ENCODE results near the gene GALNT10.
A peak's percentile ranks its signal among the peaks of the same experiment; 100 is the strongest.

The GALNT10 gene

DNA sequence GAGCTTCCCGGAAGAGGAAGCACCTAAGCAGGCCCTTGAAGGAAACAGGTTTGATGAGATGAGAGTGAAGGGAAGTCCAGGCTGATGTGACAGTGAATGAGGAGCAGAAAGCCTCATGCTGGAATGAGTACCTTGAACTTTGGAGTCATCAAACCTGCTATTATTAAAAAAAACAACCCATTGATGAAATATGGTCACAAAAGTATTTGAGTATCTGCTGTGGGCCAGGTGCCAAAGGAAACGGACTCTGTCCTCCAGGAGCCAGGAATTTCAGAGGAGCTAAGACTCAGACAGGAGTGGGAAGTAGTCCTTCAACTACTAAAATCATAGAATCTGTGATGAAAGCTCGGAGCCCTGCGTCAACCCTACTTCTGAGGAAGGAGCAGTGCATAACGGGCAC, 275.6 kb downstream of the GALNT10 start:
- no peak overlapping the region for H3K4me3 ChIP-seq (ENCODE audit: low read length)
- TF ChIP-seq, protein P1, sequence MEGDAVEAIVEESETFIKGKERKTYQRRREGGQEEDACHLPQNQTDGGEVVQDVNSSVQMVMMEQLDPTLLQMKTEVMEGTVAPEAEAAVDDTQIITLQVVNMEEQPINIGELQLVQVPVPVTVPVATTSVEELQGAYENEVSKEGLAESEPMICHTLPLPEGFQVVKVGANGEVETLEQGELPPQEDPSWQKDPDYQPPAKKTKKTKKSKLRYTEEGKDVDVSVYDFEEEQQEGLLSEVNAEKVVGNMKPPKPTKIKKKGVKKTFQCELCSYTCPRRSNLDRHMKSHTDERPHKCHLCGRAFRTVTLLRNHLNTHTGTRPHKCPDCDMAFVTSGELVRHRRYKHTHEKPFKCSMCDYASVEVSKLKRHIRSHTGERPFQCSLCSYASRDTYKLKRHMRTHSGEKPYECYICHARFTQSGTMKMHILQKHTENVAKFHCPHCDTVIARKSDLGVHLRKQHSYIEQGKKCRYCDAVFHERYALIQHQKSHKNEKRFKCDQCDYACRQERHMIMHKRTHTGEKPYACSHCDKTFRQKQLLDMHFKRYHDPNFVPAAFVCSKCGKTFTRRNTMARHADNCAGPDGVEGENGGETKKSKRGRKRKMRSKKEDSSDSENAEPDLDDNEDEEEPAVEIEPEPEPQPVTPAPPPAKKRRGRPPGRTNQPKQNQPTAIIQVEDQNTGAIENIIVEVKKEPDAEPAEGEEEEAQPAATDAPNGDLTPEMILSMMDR (IDR thresholded peaks at IDR 0.05; ENCODE audit: insufficient read depth, low read depth, low read length, missing control alignments), result no peak

DNA sequence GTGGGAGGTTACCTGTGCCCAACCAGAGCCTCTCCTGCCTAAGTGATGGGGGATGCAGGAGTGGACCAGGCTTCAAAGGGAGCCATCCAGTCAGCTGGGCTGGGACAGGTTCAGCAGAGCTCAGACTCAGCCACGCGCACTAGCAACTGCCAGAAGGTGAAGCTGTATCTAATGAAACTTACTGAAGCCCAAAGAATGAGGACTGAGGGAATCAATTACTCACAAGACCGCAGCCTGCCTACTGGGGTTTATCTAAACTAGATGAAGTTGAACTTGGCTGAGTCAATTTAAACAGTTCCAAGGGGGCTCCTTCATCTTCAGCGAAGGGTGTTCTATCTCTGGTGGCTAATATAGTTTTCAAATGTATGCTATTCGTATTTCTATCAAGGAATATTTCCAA, 276.1 kb downstream of the GALNT10 start:
- no peak for DNase-seq (ENCODE audit: low read depth)

More for the DNA sequence above, 275.6 kb downstream of the GALNT10 start:
- DNase-seq (ENCODE audit: low read depth), result no peak

DNA sequence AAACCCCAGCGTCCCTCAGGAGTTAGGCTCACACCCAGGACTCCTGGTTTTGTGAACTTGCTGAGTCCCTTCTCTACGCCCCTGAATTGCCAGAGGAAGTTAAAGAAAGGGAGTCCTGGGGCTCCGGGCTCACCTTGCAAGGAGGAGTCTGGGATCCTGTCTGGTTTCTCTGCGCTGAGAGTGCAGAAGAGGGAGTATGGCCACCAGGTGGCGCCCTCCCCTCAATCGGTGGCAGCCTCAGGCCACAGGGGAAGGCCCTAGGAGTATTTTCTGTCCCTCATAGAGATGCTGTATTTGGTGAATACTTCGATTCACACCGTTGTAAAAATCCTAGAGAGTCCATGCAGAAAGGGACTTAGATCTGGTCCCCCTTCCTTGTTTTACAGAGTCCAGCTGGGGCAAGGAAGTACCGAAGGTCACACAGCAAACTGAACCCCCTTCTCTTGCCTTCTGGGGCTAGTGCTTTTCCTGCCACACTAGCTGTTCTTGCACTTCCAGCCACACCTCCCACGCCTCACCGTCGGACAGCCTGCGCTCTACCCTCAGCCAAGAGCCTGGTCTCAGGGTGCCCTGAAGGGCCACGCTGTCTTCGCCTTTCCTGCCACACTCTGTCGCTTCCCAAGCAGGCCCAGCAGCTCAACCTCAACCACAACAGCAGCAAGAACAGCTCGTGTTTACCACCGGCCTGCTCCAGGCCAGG, 277.3 kb downstream of the GALNT10 start:
- H3K4me3 ChIP-seq (ENCODE audit: low read length), result no peak overlapping the region
- peak; percentile 72 for DNase-seq (ENCODE audit: low read depth)
- TF ChIP-seq, protein P1 (IDR thresholded peaks at IDR 0.05; ENCODE audit: insufficient read depth, low read depth, low read length, missing control alignments), result peak; percentile 94

More for the DNA sequence above, 276.1 kb downstream of the GALNT10 start:
- TF ChIP-seq, protein P1 (IDR thresholded peaks at IDR 0.05; ENCODE audit: insufficient read depth, low read depth, low read length, missing control alignments), result no peak
- H3K4me3 ChIP-seq (ENCODE audit: low read length), result no peak overlapping the region

GRCh38 chr5:154470137-154470536, 279.6 kb downstream of the GALNT10 start:
- no peak for DNase-seq (ENCODE audit: low read depth)
- no peak overlapping the region for H3K4me3 ChIP-seq (ENCODE audit: low read length)
- TF ChIP-seq, protein P1 (IDR thresholded peaks at IDR 0.05; ENCODE audit: insufficient read depth, low read depth, low read length, missing control alignments), result no peak
